GM21515 (cell line): Measurements from ENCODE around the gene HIP1R.
"Not testable (repeated sequence)": the region's sequence is repeated elsewhere in the genome, so short reads cannot be mapped to it uniquely, and the experiment has no call there.

ENCODE experiments used
- ATAC-seq: cut with Tn5 transposase; IDR thresholded peaks from one replicate; pipeline ENCODE4 v1.9.1; 2021; ENCODE audit not compliant: unreplicated experiment

HIP1R gene

DNA sequence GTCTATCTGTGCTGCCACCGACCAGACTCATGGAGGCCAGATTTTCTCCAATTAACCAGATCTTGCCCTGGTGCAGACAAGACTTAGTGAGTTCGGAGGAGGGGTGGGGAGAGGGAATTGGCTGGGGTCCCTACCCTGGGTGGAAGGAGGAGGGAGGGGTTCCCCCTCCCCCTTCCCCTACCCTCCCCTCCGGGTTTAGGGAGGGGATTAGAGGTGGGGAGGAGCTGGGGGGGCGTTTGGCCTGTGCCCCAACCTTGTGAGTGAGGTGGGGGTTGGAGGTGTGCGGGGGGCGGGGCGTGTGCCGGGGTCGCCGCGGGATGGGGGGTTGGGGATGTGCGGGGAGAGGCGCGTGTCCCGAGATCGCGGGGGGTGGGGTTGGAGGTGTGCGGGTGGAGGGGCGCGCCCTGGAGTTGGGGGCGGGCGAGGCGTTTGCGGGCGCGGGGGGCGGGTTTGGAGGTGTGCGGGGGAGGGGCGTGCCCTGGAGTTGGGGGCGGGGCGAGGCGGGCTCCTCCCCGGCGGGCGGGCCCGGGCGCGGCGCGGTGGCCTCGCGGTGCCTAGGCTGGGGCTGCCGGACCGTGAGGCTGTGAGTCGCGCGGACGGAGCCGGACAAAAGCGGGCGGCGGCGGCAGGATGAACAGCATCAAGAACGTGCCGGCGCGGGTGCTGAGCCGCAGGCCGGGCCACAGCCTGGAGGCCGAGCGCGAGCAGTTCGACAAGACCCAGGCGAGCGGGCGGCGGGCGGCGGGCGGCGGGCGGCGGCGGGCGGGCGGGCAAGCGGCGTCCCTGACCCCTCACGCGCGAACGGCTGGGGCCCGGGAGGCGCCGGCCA is at the start of gene HIP1R:
HIP1R (plus strand) TSS at position 537 of the 829 bp plus-strand sequence; CDS start at position 631, 94 bp downstream.
- no peak for ATAC-seq

DNA sequence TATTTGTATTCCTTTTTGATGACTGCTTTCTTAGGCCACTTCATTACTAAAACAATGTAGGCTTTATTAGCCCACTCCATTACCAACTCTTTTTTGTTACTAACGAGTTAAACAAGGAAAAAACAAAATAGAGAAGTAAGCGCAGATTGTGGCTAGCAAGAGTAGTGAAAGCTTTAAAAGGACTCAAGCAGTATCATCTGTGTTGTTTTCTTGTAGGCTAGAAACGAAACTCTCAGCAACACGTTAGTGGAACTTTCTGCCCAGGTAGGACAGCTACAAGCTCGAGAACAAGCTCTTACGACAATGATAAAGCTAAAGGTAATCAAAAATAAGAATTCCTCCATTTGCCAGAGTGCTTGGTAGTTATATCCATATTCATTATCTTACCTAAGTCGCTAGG is 49.8 kb upstream of the HIP1R start:
- ATAC-seq: no peak

- no peak for ATAC-seq
Observed at GRCh38 chr12:122788387-122788786, 46.9 kb upstream of the HIP1R start.

DNA sequence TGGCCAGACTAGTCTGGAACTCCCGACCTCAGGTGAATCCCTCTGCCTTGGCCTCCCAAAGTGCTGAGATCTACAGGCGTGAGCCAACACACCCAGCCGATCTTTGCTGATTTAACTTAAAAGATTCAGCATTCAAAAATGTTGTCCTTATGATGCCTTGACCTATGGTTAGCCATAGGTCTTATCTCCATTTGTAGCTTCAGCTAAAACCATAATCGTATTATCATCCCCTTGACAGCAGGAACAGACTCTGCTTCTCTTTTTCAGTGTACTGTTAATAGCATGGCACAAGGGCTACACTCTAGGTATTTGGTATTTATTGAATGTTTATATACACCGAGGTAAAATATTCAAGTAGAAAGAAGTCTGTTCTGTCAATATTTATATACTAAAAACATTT is 45.6 kb upstream of the HIP1R start:
- no peak for ATAC-seq

DNA sequence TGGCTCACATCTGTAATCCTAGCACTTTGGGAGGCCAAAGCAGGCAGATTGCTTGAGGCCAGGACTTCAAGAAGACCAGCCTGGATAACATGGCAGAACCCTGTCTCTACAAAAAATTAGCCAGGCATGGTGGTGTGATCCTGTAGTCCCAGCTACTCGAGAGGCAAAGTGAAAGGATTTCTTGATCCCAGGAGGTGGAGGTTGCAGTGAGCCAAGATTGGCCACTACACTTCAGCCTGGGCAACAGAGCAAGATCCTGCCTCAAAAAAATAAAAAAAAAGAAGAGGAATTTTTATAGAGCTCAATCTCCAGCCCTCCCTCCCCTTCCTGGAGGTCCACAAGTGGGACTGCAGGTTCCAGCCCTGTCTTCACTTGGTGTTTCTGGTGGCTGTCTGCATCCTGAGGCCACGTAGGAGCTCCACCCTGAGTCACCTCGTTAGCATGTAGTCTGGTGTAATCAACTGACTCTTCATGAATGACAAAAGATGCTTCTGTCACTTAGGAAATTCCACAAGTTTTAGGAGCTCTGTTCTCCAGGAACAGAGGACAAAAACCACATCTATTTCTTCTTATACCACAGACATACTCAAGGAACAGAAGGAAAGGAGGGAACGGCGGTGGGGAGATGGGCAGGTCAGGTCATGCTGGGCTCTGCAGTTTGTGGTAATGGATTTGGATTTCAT is 44.7 kb upstream of the HIP1R start:
- ATAC-seq: no peak

DNA sequence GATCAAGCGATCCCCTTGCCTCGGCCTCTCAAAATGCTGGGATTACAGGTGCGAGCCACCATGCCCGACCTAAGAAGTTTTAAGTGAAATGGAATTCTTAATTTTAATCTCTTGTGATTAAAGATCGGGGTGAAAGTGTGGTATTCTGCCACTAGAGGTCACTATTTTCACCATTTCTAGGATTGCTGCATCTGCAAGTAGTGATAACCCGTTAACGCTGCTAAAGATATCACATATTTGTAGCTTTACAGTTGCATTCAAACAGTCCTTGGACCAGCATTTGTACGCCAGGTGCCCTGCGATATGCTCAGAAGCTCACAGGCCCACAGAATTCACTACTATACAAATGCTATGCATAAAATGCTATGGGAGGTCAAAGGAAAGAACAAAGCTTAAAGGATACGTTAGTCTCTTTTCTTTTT is 41.6 kb upstream of the HIP1R start:
- no peak for ATAC-seq

- ATAC-seq: no peak
Observed at GRCh38 chr12:122795807-122796206, 39.5 kb upstream of the HIP1R start.

DNA sequence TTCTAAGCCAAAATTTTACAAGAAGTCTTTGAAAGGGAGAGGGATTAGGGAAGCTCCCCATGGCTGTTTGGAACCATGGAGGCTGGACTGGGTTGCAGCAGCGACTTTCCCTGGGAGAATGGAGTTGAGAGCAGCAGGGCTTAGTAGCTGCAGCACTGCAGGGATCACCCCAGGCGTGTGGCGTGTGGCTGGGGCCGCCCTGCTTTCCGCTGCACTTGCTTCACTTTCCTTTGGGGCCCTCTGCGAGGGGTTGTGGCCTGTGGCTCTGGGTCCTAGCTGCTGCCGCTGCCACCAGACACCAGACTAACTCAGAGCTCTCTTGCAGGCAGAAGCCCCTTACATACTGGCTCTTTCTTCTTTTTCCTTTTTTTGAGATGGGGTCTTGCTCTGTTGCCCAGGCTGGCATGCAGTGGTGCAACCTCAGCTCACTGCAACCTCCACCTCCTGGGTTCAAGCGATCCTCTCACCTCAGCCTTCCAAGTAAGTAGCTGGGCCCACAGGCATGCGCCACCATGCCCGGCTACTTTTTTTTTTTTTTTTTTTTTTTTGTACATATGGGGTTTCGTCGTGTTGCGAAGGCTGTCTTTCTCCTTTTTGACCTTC is 35.5 kb upstream of the HIP1R start:
- ATAC-seq: no peak

DNA sequence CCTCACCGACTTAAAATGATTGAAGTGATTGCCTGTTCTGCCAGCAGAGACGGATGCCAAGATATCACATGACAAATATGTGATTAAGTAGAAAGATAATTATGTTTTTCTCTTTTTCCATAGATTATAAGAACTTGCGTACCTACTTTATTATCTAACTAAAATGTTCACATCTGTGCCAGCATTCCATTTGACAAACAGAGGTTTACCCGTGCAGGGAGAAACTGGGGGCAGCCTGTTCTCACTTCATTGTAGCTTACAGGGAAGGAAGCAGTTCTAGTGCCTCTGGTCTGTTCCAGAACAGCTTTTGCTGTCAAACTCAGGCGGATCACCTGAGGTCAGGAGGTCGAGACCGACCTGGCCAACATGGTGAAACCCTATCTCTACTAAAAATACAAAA is 31.3 kb upstream of the HIP1R start:
- no peak for ATAC-seq

GRCh38 chr12:122804957-122805356 is 30.3 kb upstream of the HIP1R start:
- ATAC-seq: not testable (repeated sequence)

DNA sequence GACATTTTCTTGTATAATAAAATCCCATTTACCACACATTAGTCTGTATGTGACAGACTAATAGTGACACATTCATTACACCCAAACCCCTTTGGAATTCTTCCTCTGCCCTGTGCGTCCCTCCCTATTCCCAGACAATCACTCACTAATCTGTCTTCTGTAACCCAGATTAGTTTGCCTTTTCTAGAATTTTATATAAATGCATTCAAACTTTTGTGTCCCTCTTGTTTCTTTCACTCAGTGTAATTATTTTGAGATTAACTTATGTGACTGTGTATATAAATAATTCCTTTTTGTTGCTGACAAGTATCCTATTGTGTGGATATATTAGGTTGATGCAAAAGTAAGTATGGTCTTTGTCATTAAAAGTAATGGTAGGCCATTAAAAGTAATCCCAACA is 27.6 kb upstream of the HIP1R start:
- no peak for ATAC-seq

GRCh38 chr12:122811777-122812176 is 23.5 kb upstream of the HIP1R start:
- ATAC-seq: no peak

DNA sequence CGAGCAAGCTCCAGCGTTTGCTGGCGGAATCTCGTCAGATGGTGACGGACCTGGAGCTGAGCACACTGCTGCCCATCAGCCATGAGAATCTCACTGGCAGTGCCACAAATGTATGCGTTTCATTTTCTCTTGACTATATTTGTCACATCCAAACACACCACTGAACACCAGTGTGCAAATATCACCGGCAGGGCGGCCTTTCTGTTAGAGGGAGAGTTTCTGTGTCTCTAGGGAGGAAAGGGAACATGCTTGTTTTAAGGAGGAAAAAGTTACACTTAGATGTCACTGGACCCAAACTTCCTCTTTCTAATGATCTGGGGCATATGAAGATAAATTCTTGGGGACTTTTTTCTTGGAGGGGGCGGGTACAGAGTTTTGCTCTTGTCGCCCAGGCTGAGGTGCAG is 21.9 kb upstream of the HIP1R start:
- no peak for ATAC-seq

DNA sequence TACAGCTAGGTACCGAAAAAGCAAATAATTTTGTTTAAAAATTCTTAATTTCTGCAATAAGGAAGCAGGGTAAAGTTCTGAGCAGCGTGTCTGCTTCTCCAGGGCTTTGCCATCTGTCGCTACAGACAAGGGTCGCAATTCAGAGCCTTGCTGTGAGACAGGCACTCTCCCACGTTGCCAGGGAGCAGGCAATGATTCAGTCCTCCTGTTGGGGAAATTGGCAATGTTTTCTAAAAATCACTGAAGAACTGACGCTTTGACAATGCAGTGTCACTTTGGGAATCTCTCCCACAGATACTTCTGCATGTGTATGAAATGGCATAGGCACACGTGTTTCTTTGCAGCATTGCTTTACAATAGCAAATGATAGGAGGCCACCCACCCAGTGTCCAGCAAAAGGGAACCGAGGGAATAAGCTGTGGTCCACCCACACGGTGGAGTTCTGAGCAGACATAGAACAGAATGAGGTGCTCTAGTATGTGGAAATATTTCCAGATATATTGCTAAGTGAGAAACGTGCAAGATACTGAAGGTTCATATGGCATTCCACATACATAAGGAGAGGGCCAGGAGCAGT is 16.0 kb upstream of the HIP1R start:
- no peak for ATAC-seq

- ATAC-seq: no peak
Observed at GRCh38 chr12:122820138-122820537, 15.1 kb upstream of the HIP1R start.

DNA sequence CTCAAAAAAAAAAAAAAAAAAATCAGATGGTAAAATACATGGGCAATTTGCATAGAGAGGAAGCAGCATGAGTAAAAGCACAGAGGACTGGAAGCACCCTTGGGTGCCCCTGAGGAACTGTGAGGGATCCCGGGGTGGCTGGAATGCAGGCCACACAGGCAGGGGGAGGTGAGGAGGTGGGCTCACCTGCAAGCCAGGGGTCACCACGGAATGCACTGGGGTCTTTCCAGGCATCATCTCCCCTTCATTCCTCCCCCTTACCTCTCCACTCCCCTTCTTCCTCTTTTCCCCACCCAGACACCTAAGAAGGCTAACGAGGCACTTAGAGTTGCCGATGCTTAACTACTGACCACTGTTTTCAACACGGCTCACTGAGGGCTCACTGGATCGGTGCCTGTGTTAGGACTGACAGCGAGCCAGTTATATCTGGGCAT is 14.4 kb upstream of the HIP1R start:
- ATAC-seq: no peak

- ATAC-seq: no peak
Observed at GRCh38 chr12:122823429-122823828, 11.8 kb upstream of the HIP1R start.

DNA sequence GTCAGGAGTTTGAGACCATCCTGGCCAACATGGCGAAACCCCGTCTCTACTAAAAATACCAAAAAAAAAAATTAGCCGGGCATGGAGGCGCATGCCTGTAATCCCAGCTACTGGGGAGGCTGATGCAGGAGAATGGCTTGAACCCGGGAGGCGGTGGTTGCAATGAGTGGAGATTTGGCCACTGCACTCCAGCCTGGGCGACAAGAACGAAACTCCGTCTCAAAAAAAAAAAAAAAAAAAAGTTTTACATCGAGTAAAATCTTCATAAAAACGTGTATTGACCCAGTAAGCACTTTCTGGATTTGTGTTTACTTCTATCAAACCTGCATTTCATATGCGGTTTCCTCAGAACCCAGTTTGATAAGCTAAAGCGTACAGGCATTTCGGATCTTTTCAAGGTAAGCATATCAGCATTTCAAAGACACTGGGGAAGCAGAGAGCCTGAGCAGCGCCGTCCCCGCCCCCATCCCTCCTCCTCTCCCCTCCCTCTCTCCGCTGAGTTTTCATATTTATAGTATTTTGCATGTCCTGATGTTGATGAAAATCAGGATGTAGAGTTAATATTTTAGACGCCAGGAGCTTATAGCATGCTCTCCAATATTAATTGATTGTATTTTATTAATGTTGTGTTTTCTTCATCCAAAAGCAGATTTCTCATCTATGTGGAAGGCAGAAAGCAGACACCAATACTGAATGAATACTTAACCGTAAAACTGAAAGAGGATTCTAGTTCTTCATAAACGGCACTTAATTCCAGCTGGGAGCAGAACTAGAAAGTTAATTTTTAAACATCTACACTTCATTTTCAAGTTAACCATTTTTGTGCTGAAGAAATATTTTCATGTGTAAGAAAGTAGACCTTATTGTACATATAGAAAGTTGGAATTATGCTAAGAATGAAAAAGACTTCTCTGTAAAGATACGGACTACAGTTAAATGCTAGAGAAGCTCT is 9.2 kb upstream of the HIP1R start:
- ATAC-seq: no peak

DNA sequence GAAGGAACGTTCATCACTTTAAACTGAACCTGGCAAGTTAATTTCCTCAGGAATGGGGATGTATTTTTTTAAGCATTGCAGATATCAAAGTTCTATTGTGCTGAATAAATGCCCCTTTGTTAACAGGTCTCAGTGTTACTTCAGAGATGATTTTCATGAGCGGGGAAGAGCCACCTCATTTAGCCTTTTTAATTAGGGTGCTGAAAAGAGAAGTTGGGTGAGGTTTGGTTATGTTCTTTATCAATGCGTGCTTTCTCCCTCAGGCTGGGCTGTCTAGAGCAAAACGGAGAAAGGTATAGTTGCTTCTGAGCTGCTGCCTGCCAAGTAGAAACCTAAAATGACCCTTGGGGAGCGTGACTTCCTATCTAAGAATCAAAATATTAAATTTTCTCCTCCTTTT is 8.0 kb upstream of the HIP1R start:
- no peak for ATAC-seq

GRCh38 chr12:122830517-122831214 is 4.6 kb upstream of the HIP1R start:
- ATAC-seq: no peak
